Fibroblast of lung (primary cell): ENCODE measurements around the gene TAS2R1. TPM values are rescaled to one million over a fixed set of nuclear protein-coding genes. Genes with fewer than 3 reads are reported as not detected.
A peak's percentile ranks its signal among the peaks of the same experiment; 100 is the strongest.

Experiments
- DNase-seq, 2 donors: peaks; one replicate each; pipeline versions ENCODE4 v3.0.0 to v3.0.0-alpha.2; 2010; ENCODE audit warnings: low read depth in 2 of 2
- H2AFZ ChIP-seq: 2 replicates; pipeline ENCODE4 v1.5.1; 2012; ENCODE audit warnings: low read length, control low read depth, inconsistent platforms
- H3K27ac ChIP-seq: 2 replicates; pipeline ENCODE4 v1.5.1; 2011; ENCODE audit warnings: low read length, control low read depth; ENCODE audit not compliant: insufficient read depth
- H3K27me3 ChIP-seq: 2 replicates; pipeline ENCODE4 v1.5.1; 2011; ENCODE audit warnings: mild to moderate bottlenecking, low read length; ENCODE audit not compliant: control insufficient read depth, insufficient read depth
- H3K36me3 ChIP-seq: 2 replicates; pipeline ENCODE4 v1.5.1; 2011; ENCODE audit warnings: low read length; ENCODE audit not compliant: control insufficient read depth, insufficient read depth
- H3K4me1 ChIP-seq: 2 replicates; pipeline ENCODE4 v1.5.1; 2011; ENCODE audit warnings: low read length; ENCODE audit not compliant: control insufficient read depth, insufficient read depth; ENCODE audit errors: extremely low read depth
- H3K4me2 ChIP-seq: 2 replicates; pipeline ENCODE4 v1.5.1; 2011; ENCODE audit warnings: low read length, control low read depth; ENCODE audit not compliant: insufficient read depth; ENCODE audit errors: extremely low read depth
- H3K4me3 ChIP-seq, 4 experiments: fragments of 200-600 bp in 1 of 4; sonication (generic) in 1 of 4; replicated peaks in 1 of 4; 2 replicates each; pipeline ENCODE4 v1.5.1; 2011 to 2016; ENCODE audit warnings: low read length in 4 of 4, low read depth in 3 of 4, mild to moderate bottlenecking in 3 of 4, control low read depth in 2 of 4, inconsistent platforms in 1 of 4, mixed read lengths in 1 of 4; ENCODE audit not compliant: insufficient read depth in 1 of 4; ENCODE audit errors: control extremely low read depth in 1 of 4
- H3K79me2 ChIP-seq: 2 replicates; pipeline ENCODE4 v1.5.1; 2012; ENCODE audit warnings: mild to moderate bottlenecking, low read length, inconsistent platforms; ENCODE audit not compliant: control insufficient read depth, insufficient read depth
- H3K9ac ChIP-seq: 2 replicates; pipeline ENCODE4 v1.5.1; 2011; ENCODE audit warnings: mild to moderate bottlenecking, low read length, control low read depth; ENCODE audit not compliant: insufficient read depth
- H3K9me3 ChIP-seq: 2 replicates; pipeline ENCODE4 v1.5.1; 2012; ENCODE audit warnings: low read depth, low read length; ENCODE audit not compliant: control insufficient read depth, insufficient read depth
- H4K20me1 ChIP-seq: 2 replicates; pipeline ENCODE4 v1.5.1; 2011; ENCODE audit warnings: low read length; ENCODE audit not compliant: control insufficient read depth, insufficient read depth; ENCODE audit errors: extremely low read depth
- CTCF ChIP-seq, 2 donors: IDR thresholded peaks in 1 of 2; conservative IDR thresholded peaks in 1 of 2; 1 replicate in 1 of 2; 2 replicates in 1 of 2; pipeline ENCODE4 v1.5.1; 2011 to 2012; ENCODE audit warnings: low read length in 2 of 2, control low read depth in 1 of 2, inconsistent platforms in 1 of 2, low read depth in 1 of 2, mild to moderate bottlenecking in 1 of 2
- EZH2 ChIP-seq: IDR thresholded peaks from 2 replicates; pipeline ENCODE4 v1.5.1; 2012; ENCODE audit warnings: low read length, control low read depth, mild to moderate bottlenecking; ENCODE audit errors: missing control alignments
- polyA plus RNA-seq, 2 donors: library from polyadenylated mRNA; depleted of rRNA in 1 of 2; stranded (reverse) in 1 of 2; unstranded in 1 of 2; fragments of >200 nt; gene quantifications; 2 replicates each; pipeline ENCODE4 v1.2.1, GENCODE V29; 2011 to 2012; ENCODE audit warnings: missing spikeins in 1 of 2
- total RNA-seq: library from RNA; depleted of rRNA; stranded (reverse); fragments of >200 nt; gene quantifications from 2 replicates; pipeline ENCODE4 v1.2.1, GENCODE V29; 2014

The TAS2R1 gene
- total and polyA plus RNA-seq, 2 donors (not counting 1 experiment from before 2014, with no cell fraction given), result 0.18 TPM; not detected in 1

GRCh38 chr5:9624196-9624947, 5.8 kb downstream of the TAS2R1 start:
- H3K4me3 ChIP-seq, result no peak overlapping the region
- H4K20me1 ChIP-seq, result no peaks in the 10 kb centered on the region
- no peak overlapping the region for H3K9ac ChIP-seq
- no peaks in the 10 kb centered on the region for H3K36me3 ChIP-seq
- H3K79me2 ChIP-seq, result no peaks in the 10 kb centered on the region
- TF ChIP-seq CTCF (conservative IDR thresholded peaks at IDR 0.05 in 1 of 2, IDR thresholded peaks at IDR 0.05 in 1 of 2; ENCODE audit: low read depth in 1 of 2, low read length in 2 of 2), result no peak
- TF ChIP-seq EZH2, result no peak
- no peaks in the 10 kb centered on the region for H3K9me3 ChIP-seq
- H3K4me1 ChIP-seq, result peaks cover 14% of the 10 kb centered on the region
- DNase-seq, result peak in 1 of 2 donors; percentile 72
- no peaks in the 10 kb centered on the region for H3K27me3 ChIP-seq
- no peak overlapping the region for H3K4me2 ChIP-seq
- no peak overlapping the region for H2AFZ ChIP-seq
- no peak overlapping the region for H3K27ac ChIP-seq

- Histone ChIP-seq H3K4me3 (no peak overlapping the region), H4K20me1 (no peaks in the 10 kb centered on the region), H3K27me3 (no peaks in the 10 kb centered on the region), H3K9ac (no peak overlapping the region), H3K9me3 (no peaks in the 10 kb centered on the region), H3K27ac (no peak overlapping the region), H3K4me2 (no peak overlapping the region), H3K36me3 (no peaks in the 10 kb centered on the region), H3K4me1 (peaks cover 14% of the 10 kb centered on the region), H3K79me2 (no peaks in the 10 kb centered on the region), H2AFZ (no peak overlapping the region)
- no peak for DNase-seq
- TF ChIP-seq CTCF (conservative IDR thresholded peaks at IDR 0.05 in 1 of 2, IDR thresholded peaks at IDR 0.05 in 1 of 2; ENCODE audit: low read depth in 1 of 2, low read length in 2 of 2) (no peak), EZH2 (no peak)
These were observed 6.5 kb downstream of the TAS2R1 start for GRCh38 chr5:9623661-9624060.

- H3K79me2 ChIP-seq, result no peaks in the 10 kb centered on the region
- H3K27ac ChIP-seq, result peak overlapping the region; percentile 23
- no peaks in the 10 kb centered on the region for H4K20me1 ChIP-seq
- no peak overlapping the region for H3K9ac ChIP-seq
- TF ChIP-seq EZH2 (no peak), CTCF (conservative IDR thresholded peaks at IDR 0.05 in 1 of 2, IDR thresholded peaks at IDR 0.05 in 1 of 2; ENCODE audit: low read depth in 1 of 2, low read length in 2 of 2) (no peak)
- H3K4me2 ChIP-seq, result peak overlapping the region; percentile 71
- no peaks in the 10 kb centered on the region for H3K36me3 ChIP-seq
- H3K4me3 ChIP-seq, result no peak overlapping the region
- H3K27me3 ChIP-seq, result no peaks in the 10 kb centered on the region
- no peak overlapping the region for H2AFZ ChIP-seq
- no peaks in the 10 kb centered on the region for H3K9me3 ChIP-seq
- peaks cover 14% of the 10 kb centered on the region for H3K4me1 ChIP-seq
- peak; percentile 79 to 87 for DNase-seq
These were observed 7.2 kb downstream of the TAS2R1 start for GRCh38 chr5:9622971-9623421.
